ENCODE results near the gene GRID1. TPM values are rescaled to one million over a fixed set of nuclear protein-coding genes. Genes with fewer than 3 reads are reported as not detected.

The GRID1 gene
- polyA plus RNA-seq, 1 donor (not counting 4 experiments of a cell fraction or from before 2014, with no cell fraction given) = 0.01 TPM

DNA sequence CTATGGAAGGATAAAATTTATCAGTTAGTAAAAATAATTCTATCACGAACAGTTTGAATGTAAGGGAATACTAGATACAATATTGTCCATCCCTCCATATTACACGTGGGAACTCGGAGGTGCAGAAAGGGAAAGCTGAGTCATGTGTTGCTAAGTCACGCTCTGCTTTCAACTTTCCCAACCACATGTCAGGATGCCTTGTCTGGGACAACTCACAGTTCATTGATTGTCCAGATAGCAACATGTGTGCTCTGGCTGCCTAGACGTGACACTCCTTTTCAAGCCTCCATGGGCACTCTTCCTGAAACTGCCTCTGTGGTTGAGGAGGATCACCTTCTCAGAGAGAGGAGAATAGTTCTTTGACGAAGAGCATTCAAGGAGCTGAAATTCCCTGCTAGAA, 808.1 kb downstream of the GRID1 start:
- dilution Hi-C loops (cut with MboI; ENCODE audit: extremely low pct_ligation_motif_present, low sequenced_read_pairs) = no loop called here
- H3K9me1 ChIP-seq (ENCODE audit: control insufficient read depth, extremely low read depth, insufficient read depth, low read length) = no peaks in the 10 kb centered on the region
- no peak for FAIRE-seq
- no peaks in the 10 kb centered on the region for H3K36me3 ChIP-seq (ENCODE audit: control insufficient read depth in 2 of 2, extremely low read depth in 1 of 2, insufficient read depth in 2 of 2, low read length in 2 of 2)
- no peaks in the 10 kb centered on the region for H3K27me3 ChIP-seq (ENCODE audit: control insufficient read depth, extremely low read depth, insufficient read depth, low read length)
- H3K9ac ChIP-seq (ENCODE audit: control insufficient read depth, extremely low read depth, insufficient read depth, low read length) = no peak overlapping the region
- TF ChIP-seq EZH2 (IDR thresholded peaks at IDR 0.05; ENCODE audit: low read length) = no peak
- TF ChIP-seq, protein P1, sequence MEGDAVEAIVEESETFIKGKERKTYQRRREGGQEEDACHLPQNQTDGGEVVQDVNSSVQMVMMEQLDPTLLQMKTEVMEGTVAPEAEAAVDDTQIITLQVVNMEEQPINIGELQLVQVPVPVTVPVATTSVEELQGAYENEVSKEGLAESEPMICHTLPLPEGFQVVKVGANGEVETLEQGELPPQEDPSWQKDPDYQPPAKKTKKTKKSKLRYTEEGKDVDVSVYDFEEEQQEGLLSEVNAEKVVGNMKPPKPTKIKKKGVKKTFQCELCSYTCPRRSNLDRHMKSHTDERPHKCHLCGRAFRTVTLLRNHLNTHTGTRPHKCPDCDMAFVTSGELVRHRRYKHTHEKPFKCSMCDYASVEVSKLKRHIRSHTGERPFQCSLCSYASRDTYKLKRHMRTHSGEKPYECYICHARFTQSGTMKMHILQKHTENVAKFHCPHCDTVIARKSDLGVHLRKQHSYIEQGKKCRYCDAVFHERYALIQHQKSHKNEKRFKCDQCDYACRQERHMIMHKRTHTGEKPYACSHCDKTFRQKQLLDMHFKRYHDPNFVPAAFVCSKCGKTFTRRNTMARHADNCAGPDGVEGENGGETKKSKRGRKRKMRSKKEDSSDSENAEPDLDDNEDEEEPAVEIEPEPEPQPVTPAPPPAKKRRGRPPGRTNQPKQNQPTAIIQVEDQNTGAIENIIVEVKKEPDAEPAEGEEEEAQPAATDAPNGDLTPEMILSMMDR (optimal IDR thresholded peaks at IDR 0.05 in 1 of 3, IDR thresholded peaks at IDR 0.05 in 1 of 3, conservative IDR thresholded peaks at IDR 0.05 in 1 of 3; ENCODE audit: extremely low read depth in 1 of 3, insufficient read depth in 2 of 3, low read length in 3 of 3) = no peak
- no peak overlapping the region for H3K27ac ChIP-seq (ENCODE audit: control insufficient read depth, insufficient read depth, low read length)
- no peaks in the 10 kb centered on the region for H4K20me1 ChIP-seq (ENCODE audit: control insufficient read depth, extremely low read depth, insufficient read depth, low read length)
- H3K4me1 ChIP-seq (ENCODE audit: control insufficient read depth, extremely low read depth, insufficient read depth, low read length) = no peaks in the 10 kb centered on the region
- H3K4me3 ChIP-seq (ENCODE audit: control insufficient read depth in 2 of 3, extremely low read depth in 1 of 3, insufficient read depth in 2 of 3, low read depth in 1 of 3, low read length in 3 of 3) = no peak overlapping the region
- H2AFZ ChIP-seq (ENCODE audit: control insufficient read depth, low read length) = no peak overlapping the region
- no peaks in the 10 kb centered on the region for H3K9me3 ChIP-seq (ENCODE audit: control insufficient read depth, low read depth, low read length)
- no peak for DNase-seq (ENCODE audit: low read depth, low spot score)
- no peaks in the 10 kb centered on the region for H3K79me2 ChIP-seq (ENCODE audit: control insufficient read depth, insufficient read depth, low read length)
- no peak overlapping the region for H3K4me2 ChIP-seq (ENCODE audit: control insufficient read depth, extremely low read depth, insufficient read depth, low read depth, low read length)

DNA sequence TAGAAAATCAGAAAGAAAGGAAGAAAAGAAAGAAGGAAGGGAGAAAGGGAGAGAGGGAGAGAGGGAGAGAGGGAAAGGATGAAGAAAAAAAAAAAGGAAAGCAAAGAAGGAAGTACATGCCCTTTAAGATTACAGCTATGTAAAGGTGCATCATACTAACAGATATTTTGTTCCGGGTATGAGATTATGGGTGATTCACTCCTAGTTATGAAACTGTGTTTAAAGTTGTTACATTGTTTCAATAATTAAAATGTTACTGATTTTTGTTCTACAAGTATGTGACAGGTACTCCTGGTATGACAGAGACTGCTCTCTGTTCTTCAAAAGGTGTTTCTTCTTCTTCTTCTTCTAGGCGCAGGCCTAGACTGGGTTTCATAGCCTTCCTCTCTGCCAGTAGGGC, 808.9 kb downstream of the GRID1 start:
- Histone ChIP-seq H4K20me1 (ENCODE audit: control insufficient read depth, extremely low read depth, insufficient read depth, low read length) (no peaks in the 10 kb centered on the region), H3K9ac (ENCODE audit: control insufficient read depth, extremely low read depth, insufficient read depth, low read length) (no peak overlapping the region), H3K9me3 (ENCODE audit: control insufficient read depth, low read depth, low read length) (no peaks in the 10 kb centered on the region), H3K27ac (ENCODE audit: control insufficient read depth, insufficient read depth, low read length) (no peak overlapping the region), H3K9me1 (ENCODE audit: control insufficient read depth, extremely low read depth, insufficient read depth, low read length) (no peaks in the 10 kb centered on the region), H3K4me1 (ENCODE audit: control insufficient read depth, extremely low read depth, insufficient read depth, low read length) (no peaks in the 10 kb centered on the region), H3K4me3 (ENCODE audit: control insufficient read depth in 2 of 3, extremely low read depth in 1 of 3, insufficient read depth in 2 of 3, low read depth in 1 of 3, low read length in 3 of 3) (no peak overlapping the region), H2AFZ (ENCODE audit: control insufficient read depth, low read length) (no peak overlapping the region), H3K27me3 (ENCODE audit: control insufficient read depth, extremely low read depth, insufficient read depth, low read length) (no peaks in the 10 kb centered on the region), H3K79me2 (ENCODE audit: control insufficient read depth, insufficient read depth, low read length) (no peaks in the 10 kb centered on the region), H3K4me2 (ENCODE audit: control insufficient read depth, extremely low read depth, insufficient read depth, low read depth, low read length) (no peak overlapping the region), H3K36me3 (ENCODE audit: control insufficient read depth in 2 of 2, extremely low read depth in 1 of 2, insufficient read depth in 2 of 2, low read length in 2 of 2) (no peaks in the 10 kb centered on the region)
- FAIRE-seq = no peak
- TF ChIP-seq, protein P1 (optimal IDR thresholded peaks at IDR 0.05 in 1 of 3, IDR thresholded peaks at IDR 0.05 in 1 of 3, conservative IDR thresholded peaks at IDR 0.05 in 1 of 3; ENCODE audit: extremely low read depth in 1 of 3, insufficient read depth in 2 of 3, low read length in 3 of 3) = no peak
- no peak for TF ChIP-seq EZH2 (IDR thresholded peaks at IDR 0.05; ENCODE audit: low read length)
- DNase-seq (ENCODE audit: low read depth, low spot score) = no peak
- dilution Hi-C loops (cut with MboI; ENCODE audit: extremely low pct_ligation_motif_present, low sequenced_read_pairs) = no loop called here
